C1 segment of cervical spinal cord (tissue), 14 donors: ENCODE measurements around the gene NDUFS6.
"Not testable (repeated sequence)": the region's sequence is repeated elsewhere in the genome, so short reads cannot be mapped to it uniquely, and the experiment has no call there.

Experiments used
- DNase-seq, 14 donors: peaks; one replicate each; lab custom pipeline; 2025; lab: John Stamatoyannopoulos, UW

Gene NDUFS6

GRCh38 chr5:1815881-1816292 is 14.7 kb downstream of the NDUFS6 start:
- DNase-seq = no peak

GRCh38 chr5:1816495-1817089 is 15.4 kb downstream of the NDUFS6 start:
- DNase-seq = not testable (repeated sequence)

GRCh38 chr5:1817261-1818043 is 16.2 kb downstream of the NDUFS6 start:
- DNase-seq = no peak

- DNase-seq = no peak
These were observed 17.6 kb downstream of the NDUFS6 start for GRCh38 chr5:1818784-1819183.

GRCh38 chr5:1819458-1819857 is 18.3 kb downstream of the NDUFS6 start:
- no peak for DNase-seq

GRCh38 chr5:1820381-1820780 is 19.2 kb downstream of the NDUFS6 start:
- no peak for DNase-seq

GRCh38 chr5:1820926-1821325 is 19.7 kb downstream of the NDUFS6 start:
- no peak for DNase-seq

GRCh38 chr5:1821862-1822261 is 20.7 kb downstream of the NDUFS6 start:
- no peak for DNase-seq

GRCh38 chr5:1823381-1824034 is 22.3 kb downstream of the NDUFS6 start:
- DNase-seq = no peak

- DNase-seq = no peak
These were observed 23.1 kb downstream of the NDUFS6 start for GRCh38 chr5:1824109-1824821.

- DNase-seq = no peak
These were observed 24.0 kb downstream of the NDUFS6 start for GRCh38 chr5:1824903-1825841.

- no peak for DNase-seq
These were observed 25.2 kb downstream of the NDUFS6 start for GRCh38 chr5:1826235-1826980.

GRCh38 chr5:1827025-1827885 is 26.0 kb downstream of the NDUFS6 start:
- no peak for DNase-seq

- no peak for DNase-seq
These were observed 26.7 kb downstream of the NDUFS6 start for GRCh38 chr5:1827886-1828397.

- DNase-seq = no peak
These were observed 29.5 kb downstream of the NDUFS6 start for GRCh38 chr5:1830571-1831228.

- DNase-seq = no peak
These were observed 30.1 kb downstream of the NDUFS6 start for GRCh38 chr5:1831257-1831656.

- DNase-seq = no peak
These were observed 30.6 kb downstream of the NDUFS6 start for GRCh38 chr5:1831677-1832313.
